Mononuclear cell (primary cell): ENCODE results near the gene CERS6. TPM values are rescaled to one million over a fixed set of nuclear protein-coding genes. Genes with fewer than 3 reads are reported as not detected.
"Not testable (repeated sequence)": the region's sequence is repeated elsewhere in the genome, so short reads cannot be mapped to it uniquely, and the experiment has no call there.

Source experiments
- H3K27me3 ChIP-seq: 2 replicates; pipeline ENCODE4 v1.6.0; 2011; ENCODE audit warnings: low read length, control low read depth; ENCODE audit not compliant: insufficient read depth
- H3K4me1 ChIP-seq: 2 replicates; pipeline ENCODE4 v1.5.1; 2011; ENCODE audit warnings: mild to moderate bottlenecking, low read length, control low read depth; ENCODE audit not compliant: insufficient read depth
- H3K4me3 ChIP-seq: 2 replicates; pipeline ENCODE4 v1.5.1; 2011; ENCODE audit warnings: mild to moderate bottlenecking, low read length, moderate library complexity
- H3K9me3 ChIP-seq: 2 replicates; pipeline ENCODE4 v1.5.1; 2011; ENCODE audit warnings: low read depth, mild to moderate bottlenecking, control low read depth, low read length
- total RNA-seq: library from RNA; depleted of rRNA; stranded (reverse); fragments of >200 nt; gene quantifications from one replicate; pipeline ENCODE4 v1.2.3, GENCODE V29; 2012

The CERS6 gene
- 28.2 TPM for total RNA-seq

GRCh38 chr2:168455645-168456520 lies at the start of gene CERS6:
Gene CERS6, plus strand, starts transcription at chr2:168456272. Its CDS starts 177 bp downstream, at chr2:168456449.
- no peaks in the 10 kb centered on the region for H3K27me3 ChIP-seq
- no peaks in the 10 kb centered on the region for H3K9me3 ChIP-seq
- peaks cover 33% of the 10 kb centered on the region for H3K4me1 ChIP-seq
- H3K4me3 ChIP-seq, result peak within 1 kb of the TSS; percentile 74

- not testable (repeated sequence) for H3K4me3 ChIP-seq, H3K9me3 ChIP-seq, H3K27me3 ChIP-seq, H3K4me1 ChIP-seq
These were observed 43.8 kb upstream of the CERS6 start for GRCh38 chr2:168412301-168412700.

GRCh38 chr2:168413101-168413500 lies 43.0 kb upstream of the CERS6 start:
- H3K4me3 ChIP-seq, H3K4me1 ChIP-seq, H3K9me3 ChIP-seq, H3K27me3 ChIP-seq: not testable (repeated sequence)

- H3K9me3 ChIP-seq, result peaks cover 7% of the 10 kb centered on the region
- H3K4me1 ChIP-seq, result peaks cover 7% of the 10 kb centered on the region
- H3K27me3 ChIP-seq, result no peaks in the 10 kb centered on the region
- H3K4me3 ChIP-seq, result no peak overlapping the region
These were observed 39.5 kb upstream of the CERS6 start for GRCh38 chr2:168416555-168416954.

- Histone ChIP-seq H3K9me3 (no peaks in the 10 kb centered on the region), H3K4me3 (no peak overlapping the region), H3K27me3 (no peaks in the 10 kb centered on the region), H3K4me1 (peaks cover 5% of the 10 kb centered on the region)
These were observed 33.5 kb upstream of the CERS6 start for GRCh38 chr2:168422584-168422983.

GRCh38 chr2:168424112-168424951 lies 31.7 kb upstream of the CERS6 start:
- no peaks in the 10 kb centered on the region for H3K9me3 ChIP-seq
- H3K27me3 ChIP-seq, result no peaks in the 10 kb centered on the region
- no peak overlapping the region for H3K4me3 ChIP-seq
- peaks cover 5% of the 10 kb centered on the region for H3K4me1 ChIP-seq

GRCh38 chr2:168424971-168425370 lies 31.1 kb upstream of the CERS6 start:
- Histone ChIP-seq H3K27me3 (no peaks in the 10 kb centered on the region), H3K4me1 (peaks cover 5% of the 10 kb centered on the region), H3K4me3 (no peak overlapping the region), H3K9me3 (no peaks in the 10 kb centered on the region)

- H3K9me3 ChIP-seq, result no peaks in the 10 kb centered on the region
These were observed 29.2 kb upstream of the CERS6 start for GRCh38 chr2:168426861-168427260.

GRCh38 chr2:168427451-168427850 lies 28.6 kb upstream of the CERS6 start:
- H3K4me3 ChIP-seq, result no peak overlapping the region

More at GRCh38 chr2:168426861-168427260, 29.2 kb upstream of the CERS6 start:
- no peaks in the 10 kb centered on the region for H3K27me3 ChIP-seq
- no peak overlapping the region for H3K4me3 ChIP-seq
- peaks cover 5% of the 10 kb centered on the region for H3K4me1 ChIP-seq

GRCh38 chr2:168428431-168428830 lies 27.6 kb upstream of the CERS6 start:
- Histone ChIP-seq H3K4me1 (peaks cover 5% of the 10 kb centered on the region), H3K4me3 (no peak overlapping the region), H3K9me3 (no peaks in the 10 kb centered on the region)

More at GRCh38 chr2:168427451-168427850, 28.6 kb upstream of the CERS6 start:
- peaks cover 5% of the 10 kb centered on the region for H3K4me1 ChIP-seq
- H3K27me3 ChIP-seq, result no peaks in the 10 kb centered on the region
- no peaks in the 10 kb centered on the region for H3K9me3 ChIP-seq

GRCh38 chr2:168429988-168430387 lies 26.1 kb upstream of the CERS6 start:
- Histone ChIP-seq H3K9me3 (no peaks in the 10 kb centered on the region), H3K27me3 (no peaks in the 10 kb centered on the region), H3K4me1 (no peaks in the 10 kb centered on the region), H3K4me3 (no peak overlapping the region)

More at GRCh38 chr2:168428431-168428830, 27.6 kb upstream of the CERS6 start:
- no peaks in the 10 kb centered on the region for H3K27me3 ChIP-seq

GRCh38 chr2:168430431-168430830 lies 25.6 kb upstream of the CERS6 start:
- no peaks in the 10 kb centered on the region for H3K27me3 ChIP-seq
- no peak overlapping the region for H3K4me3 ChIP-seq
- H3K4me1 ChIP-seq, result no peaks in the 10 kb centered on the region
- no peaks in the 10 kb centered on the region for H3K9me3 ChIP-seq

GRCh38 chr2:168431301-168432024 lies 24.6 kb upstream of the CERS6 start:
- no peaks in the 10 kb centered on the region for H3K4me1 ChIP-seq
- H3K9me3 ChIP-seq, result no peaks in the 10 kb centered on the region
- no peaks in the 10 kb centered on the region for H3K27me3 ChIP-seq
- H3K4me3 ChIP-seq, result no peak overlapping the region

- Histone ChIP-seq H3K4me3 (no peak overlapping the region), H3K27me3 (no peaks in the 10 kb centered on the region), H3K9me3 (no peaks in the 10 kb centered on the region), H3K4me1 (no peaks in the 10 kb centered on the region)
These were observed 24.0 kb upstream of the CERS6 start for GRCh38 chr2:168432100-168432499.
